Cortex of kidney (tissue), 1 donor: ENCODE measurements around the gene UBE2G2.
"Not testable (repeated sequence)": the region's sequence is repeated elsewhere in the genome, so short reads cannot be mapped to it uniquely, and the experiment has no call there.

Experiments
- DNase-seq: peaks from one replicate; lab custom pipeline; 2025; lab: John Stamatoyannopoulos, UW

The UBE2G2 gene

DNA sequence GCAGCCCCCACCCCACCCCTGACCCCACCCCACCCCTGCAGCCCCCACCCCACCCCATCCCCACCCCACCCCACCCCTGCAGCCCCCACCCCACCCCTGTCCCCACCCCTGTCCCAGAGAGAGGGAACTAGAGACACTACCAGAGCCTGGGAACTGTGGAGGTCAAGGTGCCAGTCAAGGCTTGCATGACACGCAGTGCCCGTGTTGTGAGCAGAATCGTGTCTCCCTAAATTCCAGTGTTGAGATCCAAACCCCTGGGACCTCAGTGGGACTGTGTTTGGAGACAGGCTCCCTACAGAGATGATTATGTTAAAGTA is 34.7 kb upstream of the UBE2G2 start:
- DNase-seq = no peak

DNA sequence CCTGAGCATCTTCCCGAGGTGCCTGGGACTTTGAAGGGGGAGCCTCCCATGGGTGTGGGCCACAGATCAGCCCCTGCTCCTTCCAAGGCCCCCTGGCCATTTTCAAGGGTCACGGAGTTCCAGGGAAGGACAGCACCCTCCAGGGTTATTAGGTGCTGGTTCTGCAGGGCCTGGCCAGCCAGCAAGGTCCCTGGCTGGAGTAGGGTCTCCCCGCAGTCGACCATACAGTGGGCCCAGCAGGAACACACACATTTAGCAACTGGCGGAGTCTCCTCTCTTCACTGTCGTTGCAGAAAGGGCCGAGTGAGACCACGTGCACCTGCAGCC is 34.0 kb upstream of the UBE2G2 start:
- DNase-seq = no peak

- no peak for DNase-seq
These were observed 33.5 kb upstream of the UBE2G2 start for GRCh38 chr21:44834951-44835646.

DNA sequence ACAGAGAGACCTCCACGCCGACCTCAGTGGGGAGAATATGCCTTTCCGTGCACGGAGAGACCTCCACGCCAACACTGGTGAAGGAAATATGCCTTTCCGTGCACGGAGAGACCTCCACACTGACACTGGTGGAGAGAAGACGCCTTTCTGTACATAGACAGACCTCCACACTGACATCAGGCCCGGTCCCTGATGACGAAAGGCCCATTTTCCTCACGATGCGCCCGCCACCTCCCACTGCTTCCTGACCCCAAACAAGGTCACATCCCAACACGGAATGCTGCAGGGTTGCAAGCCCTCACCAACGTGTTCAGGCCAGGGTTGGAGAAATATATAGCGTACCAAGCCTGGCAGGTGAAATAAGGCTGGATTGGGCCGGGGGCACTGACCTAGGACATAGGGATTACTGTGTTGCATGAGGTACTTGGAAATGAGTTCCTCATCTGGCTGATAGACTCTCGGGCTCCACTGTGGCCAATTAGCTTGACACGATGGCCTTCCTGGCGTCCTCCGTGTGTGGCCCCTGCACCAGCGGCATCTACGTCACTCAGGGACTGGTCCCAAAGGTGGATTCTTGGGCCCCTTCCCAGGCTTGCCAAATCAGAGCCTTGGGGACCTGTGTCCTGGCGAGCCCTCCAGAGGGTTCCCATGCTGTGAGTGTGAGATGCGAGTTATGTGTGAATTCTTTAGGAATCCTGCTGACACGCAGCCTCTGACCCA is 32.8 kb upstream of the UBE2G2 start:
- no peak for DNase-seq

- no peak for DNase-seq
These were observed 32.0 kb upstream of the UBE2G2 start for GRCh38 chr21:44833663-44834062.

DNA sequence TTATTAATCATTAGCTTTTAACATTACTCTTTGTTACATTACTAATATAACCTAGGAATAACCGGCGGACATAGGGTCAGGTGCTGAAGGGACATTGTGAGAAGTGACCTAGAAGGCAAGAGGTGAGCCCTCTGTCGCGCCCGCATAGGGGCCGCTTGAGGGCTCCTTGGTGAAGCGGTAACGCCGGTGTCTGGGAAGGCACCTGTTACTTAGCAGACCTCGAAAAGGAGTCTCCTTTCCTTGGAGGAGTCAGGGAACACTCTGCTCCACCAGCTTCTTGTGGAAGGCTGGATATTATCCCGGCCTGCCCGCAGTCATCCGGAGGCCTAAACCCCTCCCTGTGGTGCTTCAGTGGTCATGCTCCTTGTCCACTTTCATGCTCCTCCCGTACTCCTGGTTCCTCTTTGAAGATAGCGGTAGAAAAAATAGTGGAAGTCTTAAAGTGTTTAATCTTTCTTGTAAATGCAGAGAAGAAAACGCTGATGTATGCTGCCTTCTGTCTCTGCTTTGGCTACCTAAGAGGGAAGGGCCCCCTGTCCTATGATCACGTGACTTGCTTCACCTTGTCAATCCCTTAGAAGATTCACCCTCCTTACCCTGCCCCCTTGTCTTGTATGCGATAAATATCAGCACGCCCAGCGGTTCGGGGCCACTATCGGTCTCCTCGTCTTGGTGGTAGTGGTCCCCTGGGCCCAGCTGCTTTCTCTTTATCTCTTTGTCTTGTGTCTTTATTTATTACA is 31.1 kb upstream of the UBE2G2 start:
- DNase-seq = not testable (repeated sequence)

GRCh38 chr21:44831227-44831860 is 29.7 kb upstream of the UBE2G2 start:
- no peak for DNase-seq

DNA sequence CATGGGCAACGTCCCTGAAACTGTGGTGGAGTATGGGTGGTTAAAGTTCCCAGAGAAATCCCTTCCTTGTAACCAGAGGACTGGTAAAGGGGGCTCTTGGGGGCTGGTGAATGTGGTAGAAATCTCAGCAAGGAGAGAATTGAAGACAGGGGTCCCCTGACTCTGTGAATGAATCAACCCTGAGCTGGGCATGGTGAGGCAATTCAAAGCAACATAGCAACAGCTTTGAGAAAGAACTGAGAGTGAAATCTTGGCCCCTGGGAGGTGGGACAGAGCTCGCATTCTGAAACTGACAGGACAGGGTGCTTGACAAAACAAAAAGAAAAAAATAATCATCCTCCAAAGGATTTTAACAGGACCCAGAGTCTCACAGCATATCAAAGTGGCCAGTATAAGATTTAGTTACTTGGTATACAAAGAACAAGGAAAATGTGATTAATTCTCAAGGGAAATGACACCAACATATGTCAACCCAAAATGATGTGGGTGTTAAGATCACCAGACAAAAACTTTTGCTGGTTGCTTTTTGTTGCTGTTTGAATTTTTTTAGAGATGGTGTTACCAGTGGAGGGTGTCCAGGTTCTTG is 28.0 kb upstream of the UBE2G2 start:
- DNase-seq = no peak

GRCh38 chr21:44828362-44829056 is 26.9 kb upstream of the UBE2G2 start:
- DNase-seq = no peak

GRCh38 chr21:44823179-44823660 is 21.6 kb upstream of the UBE2G2 start:
- DNase-seq = no peak

DNA sequence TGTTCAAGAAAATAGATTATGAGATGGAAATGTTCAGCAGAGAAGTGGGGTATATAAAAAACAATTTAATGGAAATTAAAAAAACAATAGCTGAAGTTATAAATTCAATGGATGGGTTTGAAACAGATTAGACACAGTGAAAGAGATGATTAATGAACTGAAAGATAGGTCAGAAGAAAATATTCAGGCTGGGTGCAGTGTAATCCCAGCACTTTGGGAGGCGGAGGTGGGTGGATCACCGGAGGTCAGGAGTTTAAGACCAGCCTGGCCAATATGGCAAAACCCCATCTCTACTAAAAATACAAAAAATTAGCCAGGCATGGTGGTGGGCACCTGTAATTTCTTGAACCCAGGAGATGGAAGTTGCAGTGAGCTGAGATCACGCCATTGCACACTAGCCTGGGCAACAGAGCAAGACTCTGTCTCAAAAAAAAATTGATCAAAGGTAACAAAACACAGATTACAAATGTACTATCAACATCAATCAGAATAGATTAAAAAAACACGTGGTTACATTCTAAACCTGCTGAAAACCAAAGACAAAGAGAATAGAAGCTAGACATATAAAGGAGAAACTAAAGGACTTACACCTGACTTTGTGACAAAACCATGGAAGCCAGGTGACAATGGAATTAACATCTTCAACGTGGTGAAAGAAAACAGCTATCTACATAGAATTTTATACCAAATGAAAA is 21.0 kb upstream of the UBE2G2 start:
- DNase-seq = no peak

GRCh38 chr21:44820851-44821250 is 19.2 kb upstream of the UBE2G2 start:
- no peak for DNase-seq

DNA sequence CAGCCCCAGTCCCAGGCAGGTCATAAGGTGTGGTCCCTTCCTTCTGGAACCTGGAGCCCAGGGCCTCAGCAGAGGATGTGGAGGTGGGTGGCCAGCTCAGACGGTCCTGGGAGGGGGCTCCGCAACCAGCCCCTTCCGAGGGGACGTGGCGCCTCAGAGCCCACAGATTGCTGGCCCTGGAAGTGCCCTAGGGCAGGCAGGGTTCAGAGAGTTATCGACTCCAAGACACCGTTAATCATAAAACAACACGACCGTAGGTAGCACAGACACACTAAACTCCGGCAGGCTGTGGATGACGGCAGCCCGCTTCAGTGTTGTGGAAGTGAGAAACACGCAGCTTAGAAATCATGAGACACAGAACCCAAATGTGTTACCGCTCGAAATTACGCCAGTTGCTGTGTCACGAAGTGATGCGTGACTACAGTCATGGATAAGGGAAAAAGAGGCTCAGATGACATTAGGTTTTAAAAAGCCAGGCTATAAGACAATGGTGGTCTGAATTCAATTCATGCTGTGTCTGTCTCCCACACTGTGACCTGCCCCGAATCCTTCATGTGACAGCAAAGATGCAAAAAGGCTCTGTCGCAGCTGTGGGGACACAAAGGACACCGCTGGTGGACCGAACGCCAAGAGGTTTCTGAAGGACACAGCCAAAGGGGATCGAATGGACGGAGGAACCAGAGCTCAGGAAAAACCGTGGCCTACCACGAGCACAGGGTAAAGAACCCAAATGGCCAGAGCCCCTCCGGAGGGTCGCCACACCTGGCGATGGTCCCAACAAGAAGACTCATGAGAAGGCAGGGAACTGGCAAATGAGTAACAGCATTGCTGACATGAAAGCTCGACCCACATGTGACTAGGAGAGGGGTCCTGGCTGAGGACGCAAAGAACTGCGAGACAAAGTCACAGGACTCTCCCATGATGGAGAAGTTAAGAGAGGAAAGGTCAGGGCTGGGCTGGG is 17.9 kb upstream of the UBE2G2 start:
- DNase-seq = no peak

DNA sequence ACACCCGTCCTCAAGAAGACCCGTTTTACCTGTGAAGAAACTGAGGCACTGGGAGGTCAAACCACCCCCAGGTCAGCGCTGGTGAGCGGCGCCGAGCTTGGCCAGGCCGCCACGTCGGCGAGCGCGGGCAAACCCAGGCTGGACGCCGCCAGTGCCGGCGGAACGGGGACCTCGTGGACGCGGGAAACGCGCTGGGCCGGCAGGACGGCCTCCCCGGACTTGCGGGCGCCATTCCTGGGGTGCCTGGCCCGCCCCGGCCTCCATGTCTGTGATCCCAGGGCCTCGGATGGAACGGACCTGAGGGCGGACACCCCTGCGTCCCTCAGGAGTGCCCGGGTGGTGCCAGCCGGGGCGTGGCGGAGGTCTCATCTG is 17.0 kb upstream of the UBE2G2 start:
- no peak for DNase-seq

DNA sequence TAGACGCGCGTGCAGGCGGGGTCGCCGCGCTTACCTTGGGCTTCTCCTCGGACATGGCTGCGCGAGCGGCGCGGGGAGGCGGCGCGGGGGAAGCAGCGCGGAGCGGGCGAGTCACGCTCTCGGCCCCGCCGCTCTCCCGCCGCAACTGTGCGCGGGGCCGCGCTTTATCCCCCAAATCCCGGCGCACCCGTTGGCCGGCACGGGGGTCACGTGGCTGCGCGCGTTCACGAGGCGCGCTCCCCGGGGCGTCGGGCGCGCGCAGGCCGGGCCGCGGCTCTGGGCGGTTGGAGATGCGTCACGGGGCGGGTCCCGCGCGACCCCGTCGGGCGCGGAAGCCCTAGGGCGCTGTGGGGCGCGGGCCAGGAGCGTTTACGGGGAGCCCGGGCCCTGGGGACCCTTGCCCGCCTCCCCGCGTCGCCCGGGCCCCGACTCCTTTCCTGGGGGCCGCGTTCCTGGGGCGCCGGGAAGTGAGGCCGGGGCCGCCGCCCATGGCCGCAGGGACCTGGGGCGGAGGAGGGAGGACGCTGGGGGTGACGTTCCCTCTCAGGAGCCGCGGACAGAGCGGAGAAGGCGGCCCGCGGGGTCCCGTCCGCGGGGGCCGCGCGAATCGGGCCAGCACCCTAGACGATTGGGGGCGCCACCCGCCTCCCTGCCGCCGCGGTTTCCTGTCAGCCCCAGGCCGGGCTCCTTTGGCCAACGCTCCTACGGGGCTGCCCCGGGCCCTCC is 16.5 kb upstream of the UBE2G2 start, which contains the start of gene SUMO3:
SUMO3 (minus strand) TSS at position 149 of the 726 bp plus-strand sequence; CDS start at position 55, 94 bp downstream.
- DNase-seq = no peak

DNA sequence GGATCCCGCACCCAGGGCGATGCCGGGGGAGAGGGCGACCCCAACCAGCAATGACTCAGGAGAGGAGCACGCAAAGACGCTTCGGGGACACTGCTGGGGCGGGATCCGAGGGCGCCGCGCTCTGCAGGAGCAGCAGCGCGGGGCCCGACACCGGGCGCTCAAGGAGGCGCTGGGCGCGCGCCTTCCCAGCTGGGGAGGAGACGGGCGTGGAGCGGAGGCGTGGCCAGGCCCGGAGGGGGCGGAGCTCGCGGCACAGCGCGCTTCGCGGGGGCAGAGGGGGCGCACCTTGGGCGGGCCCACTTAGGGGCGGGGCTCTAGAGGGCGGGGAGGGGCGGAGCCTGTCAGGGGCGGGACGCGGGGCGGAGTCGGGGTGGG is 15.9 kb upstream of the UBE2G2 start:
- DNase-seq = no peak

DNA sequence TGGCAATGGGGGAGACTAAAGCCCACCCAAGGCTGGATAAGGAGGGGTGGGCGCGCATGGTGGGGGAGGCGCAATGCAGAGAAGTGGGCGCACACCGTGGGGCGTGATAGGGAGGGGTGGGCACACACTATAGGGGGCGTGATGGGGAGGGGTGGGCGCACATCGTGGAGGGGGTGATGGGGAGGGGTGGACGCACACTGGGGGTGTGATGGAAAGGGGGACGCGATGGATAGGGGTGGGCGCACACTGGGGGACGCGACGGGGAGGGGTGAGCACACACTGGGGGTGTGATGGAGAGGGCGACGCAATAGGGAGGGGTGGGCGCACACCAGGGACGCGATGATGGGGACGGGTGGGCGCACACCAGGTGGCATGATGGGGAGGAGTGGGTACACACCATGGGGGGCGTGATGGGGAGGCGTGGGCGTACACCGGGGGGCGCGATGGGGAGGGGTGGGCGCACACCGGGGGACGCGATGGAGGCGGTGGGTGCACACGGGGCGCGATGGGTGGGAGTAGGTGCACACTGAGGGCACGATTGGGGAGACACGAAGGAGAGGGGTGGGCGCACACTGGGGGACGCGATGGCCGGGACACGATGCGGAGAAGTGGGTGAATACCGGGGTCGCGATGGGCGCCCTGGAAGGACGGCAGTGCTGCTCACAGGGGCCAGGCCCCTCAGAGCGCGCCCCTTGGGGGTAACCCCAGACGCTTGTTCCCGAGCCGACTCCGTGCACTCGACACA is 15.3 kb upstream of the UBE2G2 start:
- no peak for DNase-seq

DNA sequence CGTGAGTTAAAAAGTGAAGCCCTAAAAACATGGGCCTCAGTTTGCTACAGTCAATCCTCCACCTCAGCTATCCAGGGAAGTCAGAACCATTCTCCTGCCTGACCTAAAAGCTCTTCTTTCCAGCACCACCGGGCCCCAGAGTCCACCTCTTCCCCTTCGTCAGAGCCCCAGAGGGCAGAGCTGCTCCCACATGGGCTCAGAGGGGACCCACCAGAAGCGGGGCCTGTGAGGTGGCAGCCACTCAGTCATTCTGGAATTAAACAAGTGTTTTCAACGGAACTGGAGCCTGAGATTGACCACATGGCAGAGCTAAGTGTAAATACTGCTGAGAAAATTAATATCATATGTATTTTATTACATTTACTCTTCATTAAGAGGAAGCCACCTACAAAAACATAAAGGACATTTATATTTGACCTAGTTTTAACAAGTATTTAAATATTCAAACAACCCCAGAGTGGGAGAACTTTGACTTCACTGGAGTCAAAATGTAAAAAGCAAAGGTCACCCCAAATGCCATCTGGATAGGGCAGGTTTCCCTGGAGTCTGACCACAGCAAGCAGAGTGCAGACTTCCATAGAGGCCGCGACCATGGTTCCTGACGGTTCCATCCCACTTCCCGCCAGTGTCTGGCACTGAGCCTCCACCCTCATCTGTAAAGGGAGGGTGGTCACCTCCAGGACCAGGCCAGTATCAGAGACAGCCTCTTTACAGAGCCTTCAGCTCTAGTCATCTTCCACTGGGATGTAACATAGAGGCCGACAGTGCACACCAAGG is 14.4 kb upstream of the UBE2G2 start:
- no peak for DNase-seq
